ENCODE results near the gene RNF168.
"Not testable (repeated sequence)": the region's sequence is repeated elsewhere in the genome, so short reads cannot be mapped to it uniquely, and the experiment has no call there.

RNF168 gene

DNA sequence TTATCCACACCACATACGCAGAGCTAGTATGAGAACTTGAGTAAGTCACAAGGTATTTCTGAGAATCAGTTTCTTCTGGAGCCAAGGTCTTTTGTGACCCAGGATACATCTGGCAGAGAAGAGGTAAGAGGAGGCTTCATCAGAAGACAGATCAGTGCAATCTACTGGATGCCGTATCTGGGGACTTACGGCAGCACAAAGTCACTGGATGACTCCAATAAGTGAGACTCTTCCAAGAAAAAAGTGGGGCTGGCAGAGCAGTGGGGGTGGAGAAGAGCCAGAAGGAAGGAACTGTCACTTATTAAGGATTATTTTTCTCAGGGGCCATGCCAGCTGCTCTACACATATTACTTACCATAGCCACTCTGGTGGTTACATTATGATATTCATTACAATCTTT is 39.8 kb downstream of the RNF168 start:
- DNase-seq (ENCODE audit: low spot score) = no peak

DNA sequence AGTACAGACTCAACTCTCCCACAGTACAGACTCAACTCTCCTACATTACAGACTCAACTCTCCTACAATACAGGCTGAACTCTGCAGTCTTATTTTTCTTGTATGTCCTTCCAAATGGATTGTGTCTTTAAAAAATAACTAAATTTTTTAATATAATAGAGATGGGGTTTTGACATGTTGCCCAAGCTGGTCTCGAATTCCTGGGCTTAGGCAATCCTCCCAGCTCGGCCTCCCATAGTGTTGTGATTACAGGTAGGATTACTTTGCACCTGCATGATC is 40.2 kb downstream of the RNF168 start:
- no peak for DNase-seq (ENCODE audit: low spot score)

DNA sequence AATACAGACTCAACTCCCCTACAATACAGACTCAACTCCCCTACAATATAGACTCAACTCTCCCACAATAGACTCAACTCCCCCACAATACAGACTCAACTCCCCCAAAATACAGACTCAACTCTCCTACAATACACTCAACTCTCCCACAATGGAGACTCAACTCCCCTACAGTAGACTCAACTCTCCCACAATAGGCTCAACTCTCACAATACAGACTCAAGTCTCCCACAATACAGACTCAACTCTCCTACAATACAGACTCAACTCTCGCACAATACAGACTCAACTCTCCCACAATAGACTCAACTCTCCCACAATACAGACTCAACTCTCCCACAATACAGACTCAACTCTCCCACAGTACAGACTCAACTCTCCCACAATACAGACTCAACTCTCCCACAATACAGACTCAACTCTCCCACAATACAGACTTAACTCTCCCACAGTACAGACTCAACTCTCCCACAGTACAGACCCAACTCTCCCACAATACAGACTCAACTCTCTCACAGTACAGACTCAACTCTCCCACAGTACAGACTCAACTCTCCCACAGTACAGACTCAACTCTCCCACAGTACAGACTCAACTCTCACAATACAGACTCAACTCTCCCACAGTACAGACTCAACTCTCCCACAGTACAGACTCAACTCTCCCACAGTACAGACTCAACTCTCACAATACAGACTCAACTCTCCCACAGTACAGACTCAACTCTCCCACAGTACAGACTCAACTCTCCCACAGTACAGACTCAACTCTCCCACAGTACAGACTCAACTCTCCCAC is 40.7 kb downstream of the RNF168 start:
- DNase-seq (ENCODE audit: low spot score) = not testable (repeated sequence)

DNA sequence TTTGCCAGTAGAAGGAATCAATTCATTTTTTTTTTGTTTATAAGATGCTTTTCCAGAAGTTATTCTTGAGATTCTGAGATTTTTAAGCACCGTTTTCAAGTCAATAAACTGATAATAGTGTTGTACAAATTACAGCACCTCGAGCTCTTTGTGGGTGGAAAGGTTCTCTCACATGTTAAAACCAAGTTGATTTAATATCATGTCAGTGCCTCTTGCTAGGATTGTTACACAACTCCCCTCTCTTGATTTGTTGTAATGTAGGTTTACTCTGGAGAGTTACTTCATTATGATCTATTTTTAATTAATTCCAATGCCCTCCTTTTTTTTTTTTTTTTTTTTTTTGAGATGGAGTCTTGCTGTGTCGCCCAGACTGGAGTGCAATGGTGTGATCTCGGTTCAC is 45.5 kb downstream of the RNF168 start:
- no peak for DNase-seq (ENCODE audit: low spot score)

DNA sequence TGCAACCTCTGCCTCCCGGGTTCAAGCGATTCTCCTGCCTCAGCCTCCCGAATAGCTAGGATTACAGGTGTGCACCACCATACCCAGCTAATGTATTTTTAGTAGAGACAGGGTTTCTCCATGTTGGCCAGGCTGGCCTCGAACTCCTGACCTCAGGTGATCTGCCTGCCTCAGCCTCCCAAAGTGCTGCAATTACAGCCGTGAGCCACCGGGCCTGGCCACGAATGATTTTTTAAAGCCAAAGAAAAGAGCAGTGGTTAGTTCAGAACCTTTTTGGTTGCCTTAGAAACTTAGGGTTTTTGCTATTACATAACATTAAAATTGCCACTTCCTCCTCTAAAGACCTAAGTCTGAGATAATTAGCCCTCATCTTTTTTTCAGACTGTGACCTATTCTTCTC is 46.1 kb downstream of the RNF168 start:
- DNase-seq (ENCODE audit: low spot score) = not testable (repeated sequence)

DNA sequence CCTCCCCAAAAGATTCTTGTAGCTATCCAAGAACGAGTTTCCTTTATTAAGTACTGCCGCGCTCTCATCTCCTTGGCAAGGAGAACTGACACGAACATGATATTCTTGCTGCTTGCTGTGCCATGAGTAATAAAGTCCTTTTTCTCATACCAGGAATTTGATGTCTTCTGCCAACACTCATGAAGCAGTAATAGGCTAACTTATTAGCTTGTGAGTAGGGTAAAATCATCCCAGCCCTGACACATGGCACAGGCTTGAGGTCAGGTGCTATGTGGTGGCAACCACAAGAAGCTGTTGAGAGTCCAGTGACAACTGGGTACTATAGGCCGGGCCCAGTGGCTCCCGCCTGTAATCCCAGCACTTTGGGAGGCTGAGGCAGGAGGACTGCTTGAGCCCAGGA is 48.6 kb downstream of the RNF168 start:
- DNase-seq (ENCODE audit: low spot score) = no peak

DNA sequence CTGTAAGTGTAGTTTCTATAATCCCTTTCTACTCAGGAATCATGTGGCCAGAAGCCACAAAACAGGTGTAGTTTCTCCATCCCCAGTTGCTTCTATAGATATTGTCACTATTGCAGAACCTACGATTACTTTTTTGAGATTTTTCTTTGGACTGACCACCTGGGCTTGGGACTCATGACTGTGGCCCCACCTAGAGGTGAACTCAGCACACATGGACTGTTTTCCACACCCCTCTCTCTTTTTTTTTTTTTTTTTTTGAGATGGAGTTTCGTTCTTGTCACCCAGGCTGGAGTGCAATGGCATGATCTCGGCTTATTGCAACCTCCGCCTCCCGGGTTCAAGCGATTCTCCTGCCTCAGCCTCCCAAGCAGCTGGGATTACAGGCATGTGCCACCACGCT is 58.2 kb downstream of the RNF168 start:
- DNase-seq (ENCODE audit: low spot score) = not testable (repeated sequence)

DNA sequence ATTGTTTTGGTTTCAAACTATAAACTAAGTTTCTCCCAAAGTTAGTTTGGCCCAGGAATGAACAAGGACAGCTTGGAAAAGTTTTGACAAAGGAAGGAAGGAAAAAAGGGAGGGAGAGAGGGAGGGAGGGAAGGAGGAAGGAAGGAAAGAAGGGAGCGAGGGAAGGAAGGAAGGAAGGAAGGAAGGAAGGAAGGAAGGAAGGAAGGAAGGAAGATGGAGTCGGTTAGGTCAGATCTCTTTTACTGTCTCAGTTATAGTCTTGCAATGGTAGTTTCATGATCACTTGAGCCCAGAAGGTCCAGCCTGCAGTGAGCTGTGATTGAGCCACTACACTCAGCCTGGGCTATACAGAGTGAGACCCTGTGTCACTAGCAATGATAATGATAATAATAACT is 59.1 kb downstream of the RNF168 start:
- no peak for DNase-seq (ENCODE audit: low spot score)

DNA sequence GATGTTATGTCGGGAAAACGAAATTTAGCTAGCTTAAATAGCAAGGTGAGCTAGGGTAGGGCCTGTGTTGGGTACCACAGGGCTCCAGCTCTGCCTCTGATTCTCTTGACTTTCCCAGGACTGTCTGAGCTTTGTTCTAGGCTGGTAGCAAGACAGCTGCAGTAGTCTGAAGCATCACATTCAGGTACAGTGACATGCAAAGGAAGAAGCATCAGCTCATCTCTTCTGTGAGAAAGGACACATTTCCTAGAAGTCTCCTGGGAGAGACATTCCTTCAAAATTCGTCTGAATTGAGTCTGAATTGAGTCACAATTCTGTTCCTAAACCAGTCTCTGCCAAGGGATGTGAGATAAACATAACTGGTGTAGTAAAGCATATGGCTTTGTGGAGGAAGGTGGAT is 62.9 kb downstream of the RNF168 start:
- DNase-seq (ENCODE audit: low spot score) = no peak

DNA sequence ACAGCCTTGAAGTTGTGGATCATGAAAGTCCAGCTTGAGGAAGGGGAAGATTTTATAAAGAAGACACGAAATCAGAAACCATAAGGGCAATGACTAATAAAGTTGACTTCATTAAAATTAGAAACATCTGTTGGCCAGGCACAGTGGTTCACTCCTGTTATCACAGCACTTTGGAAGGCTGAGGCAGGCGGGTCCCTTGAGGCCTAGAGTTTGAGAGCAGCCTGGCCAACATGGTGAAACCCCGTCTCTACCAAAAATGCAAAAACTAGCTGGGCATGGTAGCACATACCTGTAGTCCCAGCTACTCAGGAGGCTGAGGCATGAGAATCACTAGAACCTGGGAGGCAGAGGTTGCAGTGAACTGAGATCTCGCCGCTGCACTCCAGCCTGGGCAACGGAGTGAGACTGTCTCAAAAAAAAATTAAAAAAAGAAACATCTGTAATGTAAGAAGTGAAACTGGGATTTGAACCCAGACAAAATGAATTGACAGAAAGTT is 63.5 kb downstream of the RNF168 start:
- no peak for DNase-seq (ENCODE audit: low spot score)

DNA sequence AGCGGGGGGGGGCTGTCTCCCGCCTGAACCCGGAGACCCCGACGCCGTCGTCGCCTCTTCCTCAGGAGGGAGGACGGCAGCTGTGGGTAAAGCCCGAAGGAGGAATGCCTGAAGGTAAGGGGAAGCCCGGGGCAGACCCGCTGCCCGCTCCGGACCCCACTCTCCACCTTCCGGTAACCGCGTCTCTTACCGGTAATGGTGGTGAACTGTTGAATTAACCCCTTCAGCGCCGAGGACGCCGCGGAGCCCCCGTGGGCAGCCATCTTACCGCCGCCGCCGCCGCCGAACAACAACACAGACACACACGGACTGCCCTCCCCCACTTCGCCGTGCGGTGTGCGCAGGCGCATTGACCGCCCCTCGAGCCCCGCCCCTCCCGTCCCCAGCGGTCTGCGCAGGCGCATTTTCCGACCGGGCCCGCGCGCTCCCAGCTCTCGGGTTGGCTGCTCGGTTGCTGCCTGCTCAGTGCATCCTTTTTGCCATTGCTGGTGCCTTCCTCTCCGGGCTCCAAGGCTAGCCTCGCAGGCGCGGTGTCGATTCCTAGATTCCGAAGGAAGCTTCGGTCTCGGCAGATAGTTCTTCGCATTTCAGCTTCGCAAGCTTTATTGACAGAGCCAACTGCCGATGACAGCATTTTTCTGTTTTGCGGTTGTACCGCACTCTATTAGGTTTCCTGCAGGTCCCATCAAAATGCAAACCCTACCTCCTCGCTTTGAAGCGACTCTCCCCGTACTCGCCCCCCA is 71.3 kb downstream of the RNF168 start, which contains the start of gene UBXN7:
Gene UBXN7 (minus strand): TSS at position 291 of the 743 bp plus-strand sequence. CDS start 28 bp downstream, at position 263.
- DNase-seq (ENCODE audit: low spot score) = peak; percentile 93

DNA sequence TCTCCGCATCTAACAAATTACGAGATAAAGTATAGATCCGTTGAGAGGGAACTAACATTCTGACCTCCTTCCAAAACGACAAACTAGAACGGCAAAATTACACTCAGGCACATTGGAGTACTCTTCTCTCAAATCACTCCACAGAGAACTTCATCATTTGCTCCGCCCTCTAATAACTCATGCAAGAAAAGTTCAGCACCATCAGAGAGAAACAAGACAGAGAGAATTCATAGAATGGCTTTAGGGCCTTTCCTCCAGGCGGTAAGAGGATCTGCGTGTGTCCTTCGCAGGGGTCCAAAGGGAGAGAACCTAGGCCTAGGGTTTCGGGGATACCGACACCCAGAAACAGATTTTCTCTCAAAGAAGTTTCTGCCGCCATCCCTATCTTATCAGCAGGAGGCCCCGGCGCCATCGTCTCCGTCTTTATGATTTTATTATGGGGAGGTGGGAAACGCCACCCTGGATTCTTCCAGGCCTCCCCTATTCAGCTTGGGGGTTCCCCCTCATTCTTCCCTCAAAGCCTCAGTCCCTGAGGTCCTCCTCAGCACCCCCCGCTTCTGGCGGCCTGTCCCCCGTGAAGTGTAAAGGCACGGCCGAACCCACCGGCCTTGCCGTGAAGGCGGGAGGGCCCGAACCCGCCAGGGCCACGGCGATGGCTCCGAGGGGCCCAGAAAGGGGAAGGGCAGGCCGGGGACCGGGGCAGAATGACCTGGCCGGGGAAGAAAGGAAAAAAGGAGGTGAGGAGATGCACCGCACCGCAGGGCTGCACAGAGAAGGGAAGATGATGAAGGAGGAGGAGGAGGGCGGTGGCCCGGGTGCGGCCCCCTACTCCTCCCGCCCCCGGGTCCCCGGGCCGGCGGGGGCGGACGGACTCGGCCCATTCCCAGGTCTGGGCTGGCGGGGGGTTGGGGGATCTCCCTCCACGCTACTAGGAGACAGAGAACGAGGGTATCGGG is 72.1 kb downstream of the RNF168 start:
- peak; percentile 33 for DNase-seq (ENCODE audit: low spot score)

DNA sequence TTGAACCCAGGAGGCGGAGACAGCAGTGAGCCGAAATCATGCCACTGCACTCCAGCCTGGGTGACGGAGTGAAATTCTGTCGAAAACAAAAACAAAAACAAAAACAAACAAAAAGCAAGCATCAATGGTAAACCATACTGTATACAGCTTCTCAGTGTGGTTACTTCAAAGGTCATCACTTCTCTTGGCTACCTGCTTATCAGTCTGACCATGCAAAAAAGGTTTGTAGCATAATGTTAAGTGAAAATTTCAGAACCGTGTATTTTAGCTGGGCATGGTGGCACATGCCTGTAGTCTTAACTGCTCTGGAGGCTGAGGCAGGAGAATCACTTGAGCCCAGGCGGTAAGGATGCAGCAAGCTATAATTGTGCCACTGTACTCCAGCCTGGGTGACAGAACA is 75.5 kb downstream of the RNF168 start:
- DNase-seq (ENCODE audit: low spot score) = no peak

DNA sequence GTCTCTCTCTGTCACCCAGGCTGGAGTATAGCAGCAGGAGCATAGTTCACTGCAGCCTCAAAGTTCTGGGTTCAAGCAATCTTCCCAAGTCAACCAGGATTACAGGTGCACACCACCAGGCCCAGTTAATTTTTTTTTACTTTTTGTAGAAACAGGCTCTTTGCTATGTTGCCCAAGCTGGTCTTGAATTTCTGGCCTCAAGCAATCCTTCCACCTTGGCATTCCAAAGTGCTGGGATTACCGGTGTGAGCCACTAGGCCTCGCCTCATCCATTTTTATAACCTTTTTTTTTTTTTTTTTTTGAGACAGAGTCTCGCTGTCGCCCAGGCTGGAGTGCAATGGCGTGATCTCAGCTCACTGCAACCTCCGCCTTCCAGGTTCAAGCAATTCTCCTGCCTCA is 79.1 kb downstream of the RNF168 start:
- DNase-seq (ENCODE audit: low spot score) = not testable (repeated sequence)

DNA sequence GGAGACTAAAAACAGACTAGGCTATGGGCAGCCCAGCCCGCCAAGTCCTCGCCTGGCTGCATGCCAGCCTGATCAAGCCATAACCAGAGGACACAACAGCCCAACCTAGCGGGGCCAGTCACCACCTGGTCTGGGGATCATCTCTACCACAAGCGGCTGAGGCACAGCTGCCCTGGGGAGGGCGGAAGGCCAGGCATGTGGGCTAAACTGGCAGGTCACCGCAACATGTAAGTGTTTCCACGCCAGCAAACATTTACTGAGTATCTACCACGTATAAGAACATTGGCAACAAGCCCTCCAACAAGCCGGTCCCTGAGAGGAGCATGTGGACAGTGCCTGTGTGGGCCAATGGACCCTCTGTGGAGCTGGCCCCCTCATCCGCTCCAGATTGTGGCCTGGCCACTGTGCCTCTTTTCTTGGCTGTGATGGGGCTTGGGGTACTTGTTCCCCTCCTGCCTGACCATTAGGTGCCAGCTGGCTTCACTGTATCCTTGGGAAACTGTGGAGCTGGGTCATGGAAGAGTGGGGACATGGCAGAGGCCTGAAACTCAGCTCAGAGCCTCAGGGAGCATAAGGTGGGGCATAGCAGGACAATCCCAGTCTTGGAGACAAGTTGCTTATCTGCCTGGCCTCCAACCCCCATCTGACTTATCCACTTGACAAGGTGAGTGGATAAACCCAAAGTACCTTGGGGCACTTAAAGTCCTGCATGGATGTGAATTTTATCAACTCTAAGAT is 80.4 kb downstream of the RNF168 start:
- DNase-seq (ENCODE audit: low spot score) = no peak

DNA sequence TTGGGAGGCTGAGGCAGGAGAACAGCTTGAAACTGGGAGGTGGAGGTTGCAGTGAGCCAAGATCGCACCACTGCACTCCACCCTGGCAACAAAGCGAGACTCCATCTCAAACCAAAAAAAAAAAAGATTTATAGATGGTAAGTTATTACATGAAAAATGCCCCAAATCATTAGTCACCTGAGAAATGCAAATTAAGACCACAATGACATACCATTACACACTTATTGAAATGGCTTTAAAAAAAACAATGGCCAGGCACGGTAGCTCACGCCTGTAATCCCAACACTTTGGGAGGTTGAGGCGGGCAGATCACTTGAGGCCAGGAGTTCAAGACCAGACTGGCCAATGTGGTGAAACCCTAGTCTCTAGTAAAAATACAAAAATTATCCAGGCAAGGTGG is 81.9 kb downstream of the RNF168 start:
- not testable (repeated sequence) for DNase-seq (ENCODE audit: low spot score)

DNA sequence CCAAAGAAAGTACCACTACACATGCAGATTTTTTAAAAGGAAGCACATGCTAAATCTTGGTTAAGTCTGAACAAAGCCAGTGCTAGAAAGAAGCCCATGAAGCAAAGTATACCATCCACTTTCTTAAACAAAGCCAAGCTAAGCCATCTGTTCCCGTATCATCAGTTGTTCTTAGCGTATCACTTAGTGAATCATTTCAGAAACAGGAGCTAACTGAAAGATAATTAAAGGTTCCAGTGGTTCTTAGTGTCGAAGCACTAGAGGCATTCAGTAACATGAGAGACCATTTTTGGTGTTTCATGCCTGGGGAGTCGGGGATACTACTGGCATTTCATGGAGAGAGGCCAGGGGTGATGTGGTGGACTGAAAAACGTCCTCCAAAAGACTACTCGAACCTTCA is 84.2 kb downstream of the RNF168 start:
- DNase-seq (ENCODE audit: low spot score) = no peak
